ENCODE data around the gene CCDC146.

The CCDC146 gene

GRCh38 chr7:77184990-77185389 is 62.6 kb downstream of the CCDC146 start:
- TF ChIP-seq FOXP2 (optimal IDR thresholded peaks at IDR 0.05; ENCODE audit: borderline replicate concordance, extremely low read depth, extremely low read length, insufficient read depth) (no peak), SIN3A (IDR thresholded peaks at IDR 0.05; ENCODE audit: borderline replicate concordance, insufficient read depth, low read length) (no peak)

DNA sequence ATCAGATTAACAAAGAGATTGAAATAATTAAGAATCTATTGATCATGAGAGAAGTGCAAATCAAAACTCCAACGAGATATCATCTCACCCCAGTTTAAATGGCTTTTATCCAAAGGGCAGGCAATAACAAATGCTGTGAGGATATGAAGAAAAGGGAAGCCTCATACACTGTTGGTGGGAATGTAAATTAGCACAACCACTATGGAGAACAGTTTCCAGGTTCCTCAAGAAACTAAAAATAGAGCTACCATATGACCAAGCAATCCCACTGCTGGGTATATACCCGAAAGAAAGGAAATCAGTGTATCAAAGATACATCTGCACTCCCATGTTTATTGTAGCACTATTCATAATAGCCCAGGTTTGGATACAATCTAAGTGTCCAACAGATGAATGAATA is 63.5 kb downstream of the CCDC146 start:
- TF ChIP-seq TAF1 (IDR thresholded peaks at IDR 0.05; ENCODE audit: borderline replicate concordance, insufficient read depth, low read length) = no peak
- TF ChIP-seq, protein P1, sequence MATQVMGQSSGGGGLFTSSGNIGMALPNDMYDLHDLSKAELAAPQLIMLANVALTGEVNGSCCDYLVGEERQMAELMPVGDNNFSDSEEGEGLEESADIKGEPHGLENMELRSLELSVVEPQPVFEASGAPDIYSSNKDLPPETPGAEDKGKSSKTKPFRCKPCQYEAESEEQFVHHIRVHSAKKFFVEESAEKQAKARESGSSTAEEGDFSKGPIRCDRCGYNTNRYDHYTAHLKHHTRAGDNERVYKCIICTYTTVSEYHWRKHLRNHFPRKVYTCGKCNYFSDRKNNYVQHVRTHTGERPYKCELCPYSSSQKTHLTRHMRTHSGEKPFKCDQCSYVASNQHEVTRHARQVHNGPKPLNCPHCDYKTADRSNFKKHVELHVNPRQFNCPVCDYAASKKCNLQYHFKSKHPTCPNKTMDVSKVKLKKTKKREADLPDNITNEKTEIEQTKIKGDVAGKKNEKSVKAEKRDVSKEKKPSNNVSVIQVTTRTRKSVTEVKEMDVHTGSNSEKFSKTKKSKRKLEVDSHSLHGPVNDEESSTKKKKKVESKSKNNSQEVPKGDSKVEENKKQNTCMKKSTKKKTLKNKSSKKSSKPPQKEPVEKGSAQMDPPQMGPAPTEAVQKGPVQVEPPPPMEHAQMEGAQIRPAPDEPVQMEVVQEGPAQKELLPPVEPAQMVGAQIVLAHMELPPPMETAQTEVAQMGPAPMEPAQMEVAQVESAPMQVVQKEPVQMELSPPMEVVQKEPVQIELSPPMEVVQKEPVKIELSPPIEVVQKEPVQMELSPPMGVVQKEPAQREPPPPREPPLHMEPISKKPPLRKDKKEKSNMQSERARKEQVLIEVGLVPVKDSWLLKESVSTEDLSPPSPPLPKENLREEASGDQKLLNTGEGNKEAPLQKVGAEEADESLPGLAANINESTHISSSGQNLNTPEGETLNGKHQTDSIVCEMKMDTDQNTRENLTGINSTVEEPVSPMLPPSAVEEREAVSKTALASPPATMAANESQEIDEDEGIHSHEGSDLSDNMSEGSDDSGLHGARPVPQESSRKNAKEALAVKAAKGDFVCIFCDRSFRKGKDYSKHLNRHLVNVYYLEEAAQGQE (IDR thresholded peaks at IDR 0.05; ENCODE audit: insufficient read depth in 1 of 2, low read depth in 2 of 2, low read length in 2 of 2) = no peak
- no peak for TF ChIP-seq FOXP2 (optimal IDR thresholded peaks at IDR 0.05; ENCODE audit: borderline replicate concordance, extremely low read depth, extremely low read length, insufficient read depth)
- no peak for TF ChIP-seq POLR2AphosphoS5 (IDR thresholded peaks at IDR 0.05; ENCODE audit: low read depth, low read length)
- no peak for TF ChIP-seq SIN3A (IDR thresholded peaks at IDR 0.05; ENCODE audit: borderline replicate concordance, insufficient read depth, low read length)

GRCh38 chr7:77188731-77189437 is 66.5 kb downstream of the CCDC146 start:
- TF ChIP-seq SIN3A (IDR thresholded peaks at IDR 0.05; ENCODE audit: borderline replicate concordance, insufficient read depth, low read length) (no peak), FOXP2 (optimal IDR thresholded peaks at IDR 0.05; ENCODE audit: borderline replicate concordance, extremely low read depth, extremely low read length, insufficient read depth) (no peak), TAF1 (IDR thresholded peaks at IDR 0.05; ENCODE audit: borderline replicate concordance, insufficient read depth, low read length) (no peak), POLR2AphosphoS5 (IDR thresholded peaks at IDR 0.05; ENCODE audit: low read depth, low read length) (no peak)
- TF ChIP-seq, protein P1 (IDR thresholded peaks at IDR 0.05; ENCODE audit: insufficient read depth in 1 of 2, low read depth in 2 of 2, low read length in 2 of 2) = no peak

- TF ChIP-seq, protein P1 (IDR thresholded peaks at IDR 0.05; ENCODE audit: insufficient read depth in 1 of 2, low read depth in 2 of 2, low read length in 2 of 2) = no peak
- TF ChIP-seq TAF1 (IDR thresholded peaks at IDR 0.05; ENCODE audit: borderline replicate concordance, insufficient read depth, low read length) = no peak
- no peak for TF ChIP-seq SIN3A (IDR thresholded peaks at IDR 0.05; ENCODE audit: borderline replicate concordance, insufficient read depth, low read length)
- TF ChIP-seq FOXP2 (optimal IDR thresholded peaks at IDR 0.05; ENCODE audit: borderline replicate concordance, extremely low read depth, extremely low read length, insufficient read depth) = no peak
- TF ChIP-seq POLR2AphosphoS5 (IDR thresholded peaks at IDR 0.05; ENCODE audit: low read depth, low read length) = no peak
Measured at GRCh38 chr7:77197141-77197540, 74.7 kb downstream of the CCDC146 start.

DNA sequence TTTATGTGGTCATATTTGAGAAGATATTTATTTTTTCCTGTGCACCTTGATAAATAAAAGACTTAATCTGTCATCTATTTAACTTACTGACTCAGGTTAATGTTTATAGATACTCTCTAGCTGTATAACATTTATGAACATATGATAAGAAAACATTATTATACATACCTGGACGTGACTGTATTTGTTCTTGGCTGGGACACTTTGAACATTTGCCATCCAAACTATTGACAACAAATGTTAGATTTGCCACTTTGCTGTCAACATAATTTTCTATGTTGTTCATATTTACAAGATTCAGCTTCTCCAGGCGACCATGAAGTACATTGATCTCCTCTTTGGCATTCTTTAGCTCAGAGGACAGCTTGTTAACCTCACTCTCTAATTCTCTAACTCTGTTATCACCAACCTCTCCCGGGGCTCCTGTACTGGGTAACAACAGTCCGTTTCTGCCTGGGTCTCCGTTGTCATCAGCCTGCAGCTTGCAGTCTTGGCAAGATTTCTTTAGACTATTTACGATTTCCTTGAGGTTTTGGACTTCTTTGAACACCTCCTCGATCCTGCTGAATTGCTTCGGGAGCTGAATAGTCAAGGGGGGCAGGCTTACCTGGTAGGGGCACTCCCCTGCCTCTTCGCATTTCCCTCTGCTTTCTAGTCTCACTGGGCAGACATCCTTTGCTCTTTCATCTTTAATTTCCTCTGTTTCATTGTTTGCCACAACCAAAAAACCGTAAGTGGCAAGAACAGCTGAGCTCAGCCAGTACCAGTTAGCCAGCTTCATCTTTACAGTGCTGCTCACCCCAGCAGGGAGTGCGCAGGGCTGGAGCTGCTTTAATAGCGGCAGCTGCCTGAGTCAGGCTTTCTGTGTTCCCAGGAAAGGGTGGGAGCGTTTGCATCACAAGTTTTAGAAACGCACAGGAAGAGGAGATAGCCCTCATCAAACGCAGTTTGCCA is 76.9 kb downstream of the CCDC146 start, which contains the start of gene FGL2:
FGL2 (minus strand) TSS at position 807 of the 954 bp plus-strand sequence; CDS start at position 781, 26 bp downstream.
- TF ChIP-seq TAF1 (IDR thresholded peaks at IDR 0.05; ENCODE audit: borderline replicate concordance, insufficient read depth, low read length) = no peak
- TF ChIP-seq POLR2AphosphoS5 (IDR thresholded peaks at IDR 0.05; ENCODE audit: low read depth, low read length) = no peak
- TF ChIP-seq, protein P1 (IDR thresholded peaks at IDR 0.05; ENCODE audit: insufficient read depth in 1 of 2, low read depth in 2 of 2, low read length in 2 of 2) = no peak
- TF ChIP-seq FOXP2 (optimal IDR thresholded peaks at IDR 0.05; ENCODE audit: borderline replicate concordance, extremely low read depth, extremely low read length, insufficient read depth) = no peak
- no peak for TF ChIP-seq SIN3A (IDR thresholded peaks at IDR 0.05; ENCODE audit: borderline replicate concordance, insufficient read depth, low read length)
